CD4-positive, alpha-beta T cell treated with Interleukin-15 for 4 hours (primary cell): Measurements from ENCODE around the gene DISC1.
"Not testable (repeated sequence)": the region's sequence is repeated elsewhere in the genome, so short reads cannot be mapped to it uniquely, and the experiment has no call there.

Source experiments
- DNase-seq: peaks from one replicate; pipeline ENCODE4 v3.0.0-alpha.2; 2020; ENCODE audit warnings: low spot score

Gene DISC1

GRCh38 chr1:231731268-231731667 lies 104.7 kb downstream of the DISC1 start:
- no peak for DNase-seq

- DNase-seq, result no peak
These were observed 106.5 kb downstream of the DISC1 start for GRCh38 chr1:231733063-231733462.

- no peak for DNase-seq
These were observed 107.1 kb downstream of the DISC1 start for GRCh38 chr1:231733672-231734071.

- DNase-seq, result no peak
These were observed 107.8 kb downstream of the DISC1 start for GRCh38 chr1:231734417-231734816.

GRCh38 chr1:231735411-231735810 lies 108.8 kb downstream of the DISC1 start:
- no peak for DNase-seq

GRCh38 chr1:231735941-231736340 lies 109.4 kb downstream of the DISC1 start:
- no peak for DNase-seq

- no peak for DNase-seq
These were observed 109.9 kb downstream of the DISC1 start for GRCh38 chr1:231736464-231736863.

- no peak for DNase-seq
These were observed 112.0 kb downstream of the DISC1 start for GRCh38 chr1:231738554-231738953.

GRCh38 chr1:231743966-231744365 lies 117.4 kb downstream of the DISC1 start:
- no peak for DNase-seq

GRCh38 chr1:231748760-231749415 lies 122.3 kb downstream of the DISC1 start:
- no peak for DNase-seq

GRCh38 chr1:231750296-231750695 lies 123.7 kb downstream of the DISC1 start:
- DNase-seq, result no peak

GRCh38 chr1:231750818-231751362 lies 124.3 kb downstream of the DISC1 start:
- DNase-seq, result no peak

- DNase-seq, result no peak
These were observed 124.8 kb downstream of the DISC1 start for GRCh38 chr1:231751415-231751814.

GRCh38 chr1:231753313-231753712 lies 126.7 kb downstream of the DISC1 start:
- no peak for DNase-seq

- no peak for DNase-seq
These were observed 130.5 kb downstream of the DISC1 start for GRCh38 chr1:231757101-231757404.

- DNase-seq, result no peak
These were observed 131.2 kb downstream of the DISC1 start for GRCh38 chr1:231757759-231758158.

- DNase-seq, result no peak
These were observed 134.7 kb downstream of the DISC1 start for GRCh38 chr1:231761252-231761651.

- no peak for DNase-seq
These were observed 135.4 kb downstream of the DISC1 start for GRCh38 chr1:231761747-231762541.

- no peak for DNase-seq
These were observed 136.9 kb downstream of the DISC1 start for GRCh38 chr1:231763456-231763855.

GRCh38 chr1:231765825-231766224 lies 139.2 kb downstream of the DISC1 start:
- DNase-seq, result not testable (repeated sequence)

GRCh38 chr1:231767471-231767870 lies 140.9 kb downstream of the DISC1 start:
- DNase-seq, result no peak

GRCh38 chr1:231768416-231768815 lies 141.8 kb downstream of the DISC1 start:
- DNase-seq, result no peak

- no peak for DNase-seq
These were observed 144.1 kb downstream of the DISC1 start for GRCh38 chr1:231770506-231771175.
